HepG2 (cell line): ENCODE results near the gene LATS1. TPM values are rescaled to one million over a fixed set of nuclear protein-coding genes. Genes with fewer than 3 reads are reported as not detected.

Experiments used
- ATAC-seq: fragments of 200-7000 bp; cut with Tn5 transposase; 3 replicates; pipeline ENCODE4 v1.9.1; 2020; ENCODE audit warnings: mild to moderate bottlenecking, moderate library complexity
- BruUV-seq: library from RNA; stranded (reverse); fragments of 400-500 nt; replicated peaks from 2 replicates; lab custom pipeline; 2021; lab: Mats Ljungman, UMichigan
- CTCF ChIA-PET: fragments of 300-600 bp; formaldehyde crosslinking; extraction: SDS; loops from one replicate; lab custom pipeline; 2021; ENCODE audit warnings: low total read pairs, inconsistent platforms, low intra/inter-chr PET ratio; lab: Yijun Ruan, JAX
- POLR2A ChIA-PET: fragments of 350-600 bp; sonication (Branson Sonifier 250); formaldehyde crosslinking; loops from one replicate; lab custom pipeline; 2020; ENCODE audit warnings: antibody characterized with exemption, inconsistent platforms; lab: Yijun Ruan, JAX
- DNase-seq: peaks from one replicate; pipeline ENCODE4 v3.0.0-alpha.2; 2015; ENCODE audit warnings: low spot score
- FAIRE-seq: peaks from 3 replicates; lab custom pipeline; 2011; peaks lifted over from hg19 to GRCh38; lab: Jason Lieb, UNC
- H2AFZ ChIP-seq: one replicate; pipeline ENCODE4 v1.6.1; 2011; ENCODE audit warnings: low read length, inconsistent platforms
- H3K27ac ChIP-seq: fragments of 300-600 bp; 3 replicates; pipeline ENCODE4 v1.8.0; 2011; ENCODE audit warnings: mixed run types, mild to moderate bottlenecking, mixed read lengths, low read length, inconsistent platforms; ENCODE audit not compliant: insufficient read depth; ENCODE audit errors: extremely low read length
- H3K27me3 ChIP-seq, 2 experiments: fragments of 200-600 bp in 1 of 2; 2 replicates in 1 of 2; 3 replicates in 1 of 2; pipeline versions ENCODE4 v1.6.0 to v1.8.0; 2011; ENCODE audit warnings: low read length in 2 of 2, mild to moderate bottlenecking in 2 of 2, moderate library complexity in 2 of 2, inconsistent platforms in 1 of 2; ENCODE audit not compliant: insufficient read depth in 2 of 2, control insufficient read depth in 1 of 2
- H3K36me3 ChIP-seq, 2 experiments: fragments of 200-600 bp in 1 of 2; replicated peaks in 1 of 2; 2 replicates in 1 of 2; 3 replicates in 1 of 2; pipeline versions ENCODE4 v1.5.1 to v1.8.0; 2011; ENCODE audit warnings: low read length in 2 of 2, inconsistent platforms in 1 of 2; ENCODE audit not compliant: insufficient read depth in 2 of 2, control insufficient read depth in 1 of 2
- H3K4me1 ChIP-seq: 2 replicates; pipeline ENCODE4 v1.5.1; 2012; ENCODE audit warnings: low read length, inconsistent platforms; ENCODE audit not compliant: insufficient read depth
- H3K4me2 ChIP-seq: 2 replicates; pipeline ENCODE4 v1.6.0; 2011; ENCODE audit warnings: low read depth, low read length, inconsistent platforms
- H3K4me3 ChIP-seq, 3 experiments: fragments of 200-600 bp in 1 of 3; sonication (generic), shearing (Covaris generic) in 1 of 3; replicated peaks in 1 of 3; 2 replicates each; pipeline ENCODE4 v1.5.1; 2011 to 2016; ENCODE audit warnings: low read length in 3 of 3, inconsistent platforms in 2 of 3, low read depth in 2 of 3, mild to moderate bottlenecking in 2 of 3, control low read depth in 1 of 3, mixed read lengths in 1 of 3; ENCODE audit not compliant: insufficient read depth in 1 of 3
- H3K79me2 ChIP-seq: one replicate; pipeline ENCODE4 v1.6.1; 2011; ENCODE audit warnings: low read length, inconsistent platforms; ENCODE audit not compliant: insufficient read depth
- H3K9ac ChIP-seq: 2 replicates; pipeline ENCODE4 v1.6.0; 2011; ENCODE audit warnings: mild to moderate bottlenecking, low read depth, low read length, inconsistent platforms; ENCODE audit not compliant: insufficient read depth
- H3K9me3 ChIP-seq: 2 replicates; pipeline ENCODE4 v1.5.1; 2012; ENCODE audit warnings: mild to moderate bottlenecking, low read length
- H4K20me1 ChIP-seq: 2 replicates; pipeline ENCODE4 v1.6.0; 2011; ENCODE audit warnings: inconsistent platforms, mild to moderate bottlenecking, low read length, moderate library complexity; ENCODE audit not compliant: insufficient read depth
- ATF7-NPFF ChIP-seq: sonication (generic); formaldehyde crosslinking; IDR thresholded peaks from 2 replicates; pipeline ENCODE4 v1.8.1; 2023; ENCODE audit warnings: mild to moderate bottlenecking, low read depth, missing genetic modification reagents, moderate library complexity
- CCDC6 ChIP-seq: sonication (generic); formaldehyde crosslinking; IDR thresholded peaks from 2 replicates; pipeline ENCODE4 v1.8.1; 2022; ENCODE audit warnings: mild to moderate bottlenecking, missing genetic modification reagents, moderate library complexity
- MTERF4 ChIP-seq: sonication (generic); formaldehyde crosslinking; IDR thresholded peaks from 2 replicates; pipeline ENCODE4 v1.8.0; 2023; ENCODE audit warnings: mild to moderate bottlenecking, missing genetic modification reagents
- PHF21A ChIP-seq: sonication (generic); formaldehyde crosslinking; IDR thresholded peaks from 2 replicates; pipeline ENCODE4 v1.5.0; 2020; ENCODE audit warnings: mild to moderate bottlenecking, missing genetic modification reagents
- RBM22 ChIP-seq: fragments of 200-400 bp; formaldehyde crosslinking; optimal IDR thresholded peaks from 2 replicates; pipeline ENCODE3; 2017; ENCODE audit warnings: mild to moderate bottlenecking, low read length, moderate library complexity
- SOX6 ChIP-seq, 2 experiments: fragments of 450-650 bp in 1 of 2; sonication (generic) in 1 of 2; formaldehyde crosslinking in 1 of 2; IDR thresholded peaks; 2 replicates each; pipeline versions ENCODE4 v1.4.0 to v1.6.1; 2017 to 2020; ENCODE audit warnings: antibody characterized with exemption in 1 of 2, mild to moderate bottlenecking in 1 of 2, missing genetic modification reagents in 1 of 2
- THAP11 ChIP-seq: IDR thresholded peaks from 2 replicates; pipeline ENCODE4 v1.6.1; 2016; ENCODE audit warnings: missing biosample characterization, missing genetic modification reagents
- XBP1 ChIP-seq: sonication (generic); formaldehyde crosslinking; IDR thresholded peaks from 2 replicates; pipeline ENCODE4 v1.5.0; 2020; ENCODE audit warnings: missing genetic modification reagents
- ZIK1 ChIP-seq: sonication (generic); formaldehyde crosslinking; IDR thresholded peaks from 2 replicates; pipeline ENCODE4 v1.5.0; 2020; ENCODE audit warnings: mild to moderate bottlenecking, low read depth, missing genetic modification reagents, borderline replicate concordance
- ZNF101 ChIP-seq: sonication (generic); formaldehyde crosslinking; IDR thresholded peaks from 2 replicates; pipeline ENCODE4 v1.4.0; 2020; ENCODE audit warnings: mild to moderate bottlenecking, low read depth, missing genetic modification reagents, borderline replicate concordance
- ZNF12 ChIP-seq: sonication (generic); formaldehyde crosslinking; IDR thresholded peaks from 2 replicates; pipeline ENCODE4 v1.5.0; 2020; ENCODE audit warnings: missing genetic modification reagents
- ZNF350 ChIP-seq: sonication (generic); formaldehyde crosslinking; IDR thresholded peaks from 2 replicates; pipeline ENCODE4 v1.4.0; 2020; ENCODE audit warnings: mild to moderate bottlenecking, low read depth, missing genetic modification reagents, borderline replicate concordance
- ZNF496 ChIP-seq: sonication (generic); formaldehyde crosslinking; IDR thresholded peaks from 2 replicates; pipeline ENCODE4 v1.8.1; 2023; ENCODE audit warnings: mild to moderate bottlenecking, moderate library complexity, missing genetic modification reagents; ENCODE audit not compliant: insufficient replicate concordance
- ZNF564 ChIP-seq: sonication (generic); formaldehyde crosslinking; IDR thresholded peaks from 2 replicates; pipeline ENCODE4 v1.8.1; 2023; ENCODE audit warnings: mild to moderate bottlenecking, missing genetic modification reagents
- ZNF720 ChIP-seq: sonication (generic); formaldehyde crosslinking; IDR thresholded peaks from 2 replicates; pipeline ENCODE4 v1.4.0; 2020; ENCODE audit warnings: missing genetic modification reagents
- WGBS: methylation state at CpG from one replicate; pipeline ENCODE4 v1.1.6; 2017; ENCODE audit warnings: low lambda C conversion rate; 5-methylcytosine and 5-hydroxymethylcytosine counted together
- in situ Hi-C: cut with HindIII; loops from 2 replicates; pipeline ENCODE4 v1.10.0; 2017; ENCODE audit warnings: low pct_unique_long_range_greater_than_20kb; ENCODE audit not compliant: extremely low pct_ligation_motif_present
- intact Hi-C: fragments of 100-400 bp; cut with micrococcal nuclease; formaldehyde crosslinking; loops from one replicate; pipeline ENCODE4 v1.10.0; 2022; ENCODE audit not compliant: unreplicated experiment
- polyA plus RNA-seq, 8 experiments: library from polyadenylated mRNA; depleted of rRNA in 3 of 8; stranded (reverse) in 7 of 8; unstranded in 1 of 8; fragments of >200 nt; fragmentation: Illumina TruSeq in 4 of 8; extraction: Trizol in 4 of 8; gene quantifications; 2 replicates each; pipeline versions ENCODE4 v1.2.1 to v1.2.3, GENCODE V29; 2011 to 2016; ENCODE audit warnings: low read depth in 4 of 8, missing spikeins in 1 of 8, mixed read lengths in 1 of 8; ENCODE audit not compliant: insufficient read depth in 1 of 8
- total RNA-seq, 5 experiments: library from RNA; depleted of rRNA; stranded (reverse); fragments of >200 nt; fragmentation: Illumina TruSeq; extraction: Trizol; gene quantifications; 2 replicates each; pipeline ENCODE4 v1.2.3, GENCODE V29; 2016; ENCODE audit warnings: low read depth in 1 of 5

The LATS1 gene
- total and polyA plus RNA-seq, 2 of the 13 experiments (the other 11 are each of a cell fraction or from before 2014, with no cell fraction given) = 9.9 to 12.6 TPM

- TF ChIP-seq XBP1 (CRISPR knock-in tag) = no peak
- no peak for TF ChIP-seq CCDC6 (CRISPR knock-in tag)
- TF ChIP-seq PHF21A (CRISPR knock-in tag) = no peak
- TF ChIP-seq MTERF4 (CRISPR knock-in tag) = no peak
- TF ChIP-seq ZNF101 (CRISPR knock-in tag) = no peak
- TF ChIP-seq ATF7-NPFF (CRISPR knock-in tag) = no peak
- TF ChIP-seq ZNF496 (CRISPR knock-in tag) = no peak
- no peak for TF ChIP-seq THAP11 (CRISPR knock-in tag)
These were observed 23.0 kb downstream of the LATS1 start (continued) for GRCh38 chr6:149694921-149695320.

GRCh38 chr6:149691201-149691600 lies 26.7 kb downstream of the LATS1 start:
- Histone ChIP-seq H4K20me1 (no peaks in the 10 kb centered on the region), H3K79me2 (peaks cover 3% of the 10 kb centered on the region), H3K4me3 (no peak overlapping the region), H3K9me3 (no peaks in the 10 kb centered on the region), H3K36me3 (peaks cover 17 to 64% of the 10 kb centered on the region in 2 experiments), H3K27me3 (no peaks in the 10 kb centered on the region), H3K27ac (no peak overlapping the region), H2AFZ (no peak overlapping the region), H3K9ac (no peak overlapping the region), H3K4me2 (no peak overlapping the region), H3K4me1 (no peaks in the 10 kb centered on the region)
- DNase-seq (no peak), ATAC-seq (no peak), FAIRE-seq (no peak)
- ChIA-PET POLR2A (no interaction called here), CTCF (no interaction called here)
- TF ChIP-seq RBM22 (peak; percentile 57), ZNF564 (no peak), ZNF720 (CRISPR knock-in tag) (no peak), ZNF12 (CRISPR knock-in tag) (peak; percentile 82; the same call in 1 of the 2 replicates), SOX6 (IDR thresholded peaks at IDR 0.05) (no peak), SOX6 (CRISPR knock-in tag; IDR thresholded peaks at IDR 0.05) (no peak), ZNF350 (CRISPR knock-in tag) (no peak), ZIK1 (no peak)
- WGBS = 95% methylated on average over 2 of the region's 2 CpGs
- intact Hi-C loops = no loop called here
- in situ Hi-C loops = no loop called here
- BruUV-seq = no TSS peak
